SK-N-SH treated with all-trans-retinoic acid at 6 μM for 48 hours (cell line): ENCODE data around the gene C9orf43.
"Not testable (repeated sequence)": the region's sequence is repeated elsewhere in the genome, so short reads cannot be mapped to it uniquely, and the experiment has no call there.

Source experiments
- ATAC-seq: fragments of 200-7000 bp; cut with Tn5 transposase; 3 replicates; pipeline ENCODE4 v1.9.1; 2020; ENCODE audit warnings: mild to moderate bottlenecking, moderate library complexity
- ARNTL ChIP-seq: fragments of 450-650 bp; formaldehyde crosslinking; IDR thresholded peaks from 2 replicates; pipeline ENCODE4 v1.5.0; 2020; ENCODE audit warnings: low read depth, mild to moderate bottlenecking, moderate library complexity, borderline replicate concordance
- BACH2 ChIP-seq: fragments of 250-450 bp; sonication (Bioruptor Pico); IDR thresholded peaks from 2 replicates; pipeline ENCODE4 v1.9.0; 2021; ENCODE audit warnings: mild to moderate bottlenecking, borderline replicate concordance
- CSDC2 ChIP-seq: fragments of 250-450 bp; sonication (Bioruptor Pico); IDR thresholded peaks from 2 replicates; pipeline ENCODE4 v1.5.0; 2020; ENCODE audit warnings: mild to moderate bottlenecking, moderate library complexity
- CSRNP3 ChIP-seq: fragments of 250-450 bp; sonication (Bioruptor Pico); IDR thresholded peaks from 2 replicates; pipeline ENCODE4 v1.5.1; 2021; ENCODE audit warnings: mild to moderate bottlenecking, moderate library complexity
- GLIS3 ChIP-seq: fragments of 250-450 bp; sonication (Bioruptor Pico); IDR thresholded peaks from 2 replicates; pipeline ENCODE4 v1.5.0; 2020; ENCODE audit warnings: mild to moderate bottlenecking, moderate library complexity
- ISL1 ChIP-seq: fragments of 250-450 bp; sonication (Bioruptor Pico); IDR thresholded peaks from 2 replicates; pipeline ENCODE4 v2.1.2; 2022; ENCODE audit warnings: mild to moderate bottlenecking, moderate library complexity
- OSR1 ChIP-seq: fragments of 250-450 bp; sonication (Bioruptor Pico); IDR thresholded peaks from 2 replicates; pipeline ENCODE4 v1.8.0; 2022; ENCODE audit warnings: moderate library complexity, mild to moderate bottlenecking, inconsistent platforms
- POU6F1 ChIP-seq: fragments of 250-450 bp; sonication (Bioruptor Pico); IDR thresholded peaks from 2 replicates; pipeline ENCODE4 v1.8.0; 2021; ENCODE audit warnings: low read depth, mild to moderate bottlenecking, moderate library complexity, borderline replicate concordance
- PPARA ChIP-seq: fragments of 250-450 bp; sonication (Bioruptor Pico); IDR thresholded peaks from 2 replicates; pipeline ENCODE4 v1.5.0; 2020; ENCODE audit warnings: mild to moderate bottlenecking, borderline replicate concordance
- RARB ChIP-seq: fragments of 250-450 bp; sonication (Bioruptor Pico); IDR thresholded peaks from 2 replicates; pipeline ENCODE4 v1.8.0; 2021; ENCODE audit warnings: mild to moderate bottlenecking, moderate library complexity
- SNAI2 ChIP-seq: fragments of 250-450 bp; sonication (Bioruptor Pico); IDR thresholded peaks from 2 replicates; pipeline ENCODE4 v1.5.0; 2020; ENCODE audit warnings: mild to moderate bottlenecking, moderate library complexity
- TCF4 ChIP-seq: fragments of 250-450 bp; sonication (Bioruptor Pico); IDR thresholded peaks from 2 replicates; pipeline ENCODE4 v1.8.0; 2021; ENCODE audit warnings: mild to moderate bottlenecking, moderate library complexity, borderline replicate concordance
- TSHZ2 ChIP-seq: fragments of 250-450 bp; sonication (Bioruptor Pico); IDR thresholded peaks from 2 replicates; pipeline ENCODE4 v1.5.0; 2020; ENCODE audit warnings: mild to moderate bottlenecking, moderate library complexity
- ZC3H10 ChIP-seq: fragments of 250-450 bp; sonication (Bioruptor Pico); IDR thresholded peaks from 2 replicates; pipeline ENCODE4 v1.5.1; 2021; ENCODE audit warnings: mild to moderate bottlenecking, moderate library complexity
- ZFP3 ChIP-seq: fragments of 250-450 bp; sonication (Bioruptor Pico); IDR thresholded peaks from 2 replicates; pipeline ENCODE4 v1.5.0; 2020; ENCODE audit warnings: mild to moderate bottlenecking, moderate library complexity
- ZFP30 ChIP-seq: fragments of 450-650 bp; formaldehyde crosslinking; IDR thresholded peaks from 2 replicates; pipeline ENCODE4 v1.5.0; 2022; ENCODE audit warnings: mild to moderate bottlenecking, moderate library complexity
- ZNF70 ChIP-seq: fragments of 450-650 bp; formaldehyde crosslinking; IDR thresholded peaks from 2 replicates; pipeline ENCODE4 v1.5.0; 2020; ENCODE audit warnings: mild to moderate bottlenecking, moderate library complexity
- ZNF8 ChIP-seq: fragments of 450-650 bp; formaldehyde crosslinking; IDR thresholded peaks from 2 replicates; pipeline ENCODE4 v1.5.0; 2020; ENCODE audit warnings: mild to moderate bottlenecking, moderate library complexity

C9orf43 gene

GRCh38 chr9:113373676-113374392 is 36.7 kb upstream of the C9orf43 start:
- TF ChIP-seq ZC3H10 (CRISPR knock-in tag) (no peak), CSDC2 (CRISPR knock-in tag) (no peak), ZFP30 (CRISPR knock-in tag) (no peak), GLIS3 (CRISPR knock-in tag) (no peak), SNAI2 (CRISPR knock-in tag) (no peak), ZNF70 (CRISPR knock-in tag) (no peak), OSR1 (CRISPR knock-in tag) (no peak), ZFP3 (CRISPR knock-in tag) (no peak), BACH2 (CRISPR knock-in tag) (no peak), PPARA (CRISPR knock-in tag) (no peak)
- no peak for ATAC-seq

- no peak for ATAC-seq
- TF ChIP-seq SNAI2 (CRISPR knock-in tag) = no peak
- TF ChIP-seq RARB (CRISPR knock-in tag) = no peak
- TF ChIP-seq CSDC2 (CRISPR knock-in tag) = no peak
- TF ChIP-seq ISL1 (CRISPR knock-in tag) = no peak
- TF ChIP-seq ARNTL (CRISPR knock-in tag) = no peak
- TF ChIP-seq TSHZ2 (CRISPR knock-in tag) = no peak
- TF ChIP-seq TCF4 (CRISPR knock-in tag) = no peak
- TF ChIP-seq CSRNP3 = no peak
- TF ChIP-seq POU6F1 (CRISPR knock-in tag) = no peak
- TF ChIP-seq ZNF8 (CRISPR knock-in tag) = no peak
- TF ChIP-seq ZFP30 (CRISPR knock-in tag) = no peak
Measured at GRCh38 chr9:113375057-113376023, 35.2 kb upstream of the C9orf43 start.

GRCh38 chr9:113376634-113377567 is 33.6 kb upstream of the C9orf43 start, which contains the start of gene HDHD3:
HDHD3 (minus strand) TSS chr9:113376986; CDS start chr9:113374354, 2,632 bp downstream.
- ATAC-seq = peak; percentile 96
- no peak for TF ChIP-seq ZC3H10 (CRISPR knock-in tag)
- no peak for TF ChIP-seq OSR1 (CRISPR knock-in tag)
- TF ChIP-seq ZNF8 (CRISPR knock-in tag) = no peak
- no peak for TF ChIP-seq ISL1 (CRISPR knock-in tag)
- no peak for TF ChIP-seq PPARA (CRISPR knock-in tag)

- ATAC-seq = not testable (repeated sequence)
Measured at GRCh38 chr9:113379094-113379828, 31.3 kb upstream of the C9orf43 start.

GRCh38 chr9:113379829-113380210 is 30.7 kb upstream of the C9orf43 start:
- ATAC-seq = not testable (repeated sequence)
